HFF-Myc (cell line): ENCODE data around the gene LRFN2.

ENCODE experiments used
- DNase-seq: peaks from one replicate; pipeline ENCODE4 v3.0.0-alpha.2; 2011; ENCODE audit warnings: low read depth; ENCODE audit errors: extremely low read depth
- H3K4me3 ChIP-seq: replicated peaks from 2 replicates; pipeline ENCODE4 v1.5.1; 2011; ENCODE audit warnings: low read depth, mild to moderate bottlenecking, control low read depth, low read length
- TF ChIP-seq, protein P1 (sequence below): IDR thresholded peaks from 2 replicates; pipeline ENCODE4 v1.5.1; 2012; ENCODE audit warnings: mild to moderate bottlenecking, low read depth, low read length, control low read depth; ENCODE audit errors: missing control alignments

The LRFN2 gene

DNA sequence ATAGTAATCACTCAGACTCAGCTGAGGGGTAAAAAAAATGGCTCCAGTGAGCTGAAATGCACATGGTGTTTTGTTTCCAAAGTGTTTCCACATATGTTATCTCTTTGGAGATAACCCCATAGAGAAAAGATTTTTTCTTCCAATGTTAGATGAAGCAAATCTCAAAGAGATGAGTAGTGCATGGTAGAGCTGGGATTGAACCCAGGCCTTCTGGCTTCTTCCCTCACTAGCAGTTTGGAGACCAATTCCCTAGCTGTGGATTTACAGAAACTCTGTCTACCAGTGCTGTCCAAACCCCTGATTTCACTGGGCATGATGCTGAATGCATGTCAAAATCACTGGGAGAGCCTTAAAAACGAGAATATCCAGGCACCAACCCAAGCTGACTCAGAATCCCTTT lies 165.1 kb downstream of the LRFN2 start:
- TF ChIP-seq, protein P1, sequence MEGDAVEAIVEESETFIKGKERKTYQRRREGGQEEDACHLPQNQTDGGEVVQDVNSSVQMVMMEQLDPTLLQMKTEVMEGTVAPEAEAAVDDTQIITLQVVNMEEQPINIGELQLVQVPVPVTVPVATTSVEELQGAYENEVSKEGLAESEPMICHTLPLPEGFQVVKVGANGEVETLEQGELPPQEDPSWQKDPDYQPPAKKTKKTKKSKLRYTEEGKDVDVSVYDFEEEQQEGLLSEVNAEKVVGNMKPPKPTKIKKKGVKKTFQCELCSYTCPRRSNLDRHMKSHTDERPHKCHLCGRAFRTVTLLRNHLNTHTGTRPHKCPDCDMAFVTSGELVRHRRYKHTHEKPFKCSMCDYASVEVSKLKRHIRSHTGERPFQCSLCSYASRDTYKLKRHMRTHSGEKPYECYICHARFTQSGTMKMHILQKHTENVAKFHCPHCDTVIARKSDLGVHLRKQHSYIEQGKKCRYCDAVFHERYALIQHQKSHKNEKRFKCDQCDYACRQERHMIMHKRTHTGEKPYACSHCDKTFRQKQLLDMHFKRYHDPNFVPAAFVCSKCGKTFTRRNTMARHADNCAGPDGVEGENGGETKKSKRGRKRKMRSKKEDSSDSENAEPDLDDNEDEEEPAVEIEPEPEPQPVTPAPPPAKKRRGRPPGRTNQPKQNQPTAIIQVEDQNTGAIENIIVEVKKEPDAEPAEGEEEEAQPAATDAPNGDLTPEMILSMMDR: no peak
- DNase-seq: no peak
- H3K4me3 ChIP-seq: no peak overlapping the region

- DNase-seq: no peak
- no peak overlapping the region for H3K4me3 ChIP-seq
- TF ChIP-seq, protein P1: no peak
Measured at GRCh38 chr6:40419946-40420728, 167.0 kb downstream of the LRFN2 start.

DNA sequence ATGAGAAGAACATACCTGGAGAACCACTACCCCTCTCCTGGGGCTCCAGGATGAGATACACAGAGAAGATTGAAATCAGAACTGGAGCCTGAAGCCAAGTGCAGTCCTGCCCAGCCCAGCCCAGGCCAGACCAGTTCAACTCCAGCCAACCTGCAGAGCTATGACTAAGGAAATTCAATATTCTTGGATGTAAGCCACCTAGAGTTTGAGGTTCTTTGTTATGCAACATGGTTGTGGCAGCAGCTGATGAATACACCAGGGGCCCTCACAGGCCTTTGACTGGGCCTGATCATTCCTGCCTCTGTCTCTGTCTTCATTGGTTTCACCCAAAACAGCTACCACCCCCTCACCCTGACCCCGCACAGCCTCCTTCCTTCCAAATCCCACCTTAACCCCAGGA lies 167.8 kb downstream of the LRFN2 start:
- TF ChIP-seq, protein P1: no peak
- no peak overlapping the region for H3K4me3 ChIP-seq
- no peak for DNase-seq

DNA sequence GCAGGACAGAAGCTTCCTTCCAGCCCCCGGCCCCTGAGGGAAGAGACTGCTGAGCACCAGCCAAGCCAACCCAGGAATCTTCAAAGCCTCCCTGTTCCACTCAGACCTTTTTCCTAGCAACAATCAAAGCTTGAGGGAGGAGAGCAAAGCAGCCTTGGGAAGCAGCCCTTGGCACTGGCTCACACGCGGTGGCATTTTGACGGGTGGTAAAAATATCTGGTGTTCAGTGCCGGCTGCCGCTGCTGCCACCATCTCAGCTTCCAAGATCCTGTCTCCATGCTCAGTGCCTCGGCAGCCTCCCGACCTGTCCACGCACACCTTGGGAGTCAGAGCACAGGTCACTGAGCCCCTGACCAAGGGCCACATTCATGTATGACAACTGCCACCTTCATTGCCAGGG lies 170.1 kb downstream of the LRFN2 start:
- TF ChIP-seq, protein P1: no peak
- no peak for DNase-seq
- H3K4me3 ChIP-seq: no peak overlapping the region

GRCh38 chr6:40414617-40415016 lies 172.5 kb downstream of the LRFN2 start:
- TF ChIP-seq, protein P1: no peak
- DNase-seq: no peak
- H3K4me3 ChIP-seq: no peak overlapping the region

- TF ChIP-seq, protein P1: no peak
- no peak overlapping the region for H3K4me3 ChIP-seq
- no peak for DNase-seq
Measured at GRCh38 chr6:40413239-40413638, 173.9 kb downstream of the LRFN2 start.

DNA sequence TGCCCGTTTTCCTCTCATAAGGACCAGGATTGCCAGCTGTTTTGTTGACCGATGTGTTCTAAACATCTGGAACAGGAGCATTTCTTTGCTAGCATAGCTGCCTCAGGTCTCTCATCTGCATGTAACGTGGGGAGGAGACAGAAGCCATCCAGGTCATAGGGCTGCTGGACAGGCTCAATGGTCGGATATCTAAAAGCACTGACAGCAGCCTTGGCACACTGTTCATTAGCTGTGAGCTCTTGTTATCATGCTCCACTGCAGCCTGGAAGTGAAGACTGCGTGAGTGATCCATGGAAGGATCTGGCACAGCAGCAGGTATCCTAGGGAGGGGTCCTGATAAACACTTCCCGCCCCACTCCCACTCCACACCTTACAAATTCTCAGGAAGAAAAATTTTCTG lies 175.3 kb downstream of the LRFN2 start:
- TF ChIP-seq, protein P1: no peak
- no peak for DNase-seq
- H3K4me3 ChIP-seq: no peak overlapping the region
